ENCODE measurements around the gene CFAP20. TPM values are rescaled to one million over a fixed set of nuclear protein-coding genes. Genes with fewer than 3 reads are reported as not detected.

CFAP20 gene
- total RNA-seq, 2 experiments from 2014 or later, result 250 to 261 TPM

DNA sequence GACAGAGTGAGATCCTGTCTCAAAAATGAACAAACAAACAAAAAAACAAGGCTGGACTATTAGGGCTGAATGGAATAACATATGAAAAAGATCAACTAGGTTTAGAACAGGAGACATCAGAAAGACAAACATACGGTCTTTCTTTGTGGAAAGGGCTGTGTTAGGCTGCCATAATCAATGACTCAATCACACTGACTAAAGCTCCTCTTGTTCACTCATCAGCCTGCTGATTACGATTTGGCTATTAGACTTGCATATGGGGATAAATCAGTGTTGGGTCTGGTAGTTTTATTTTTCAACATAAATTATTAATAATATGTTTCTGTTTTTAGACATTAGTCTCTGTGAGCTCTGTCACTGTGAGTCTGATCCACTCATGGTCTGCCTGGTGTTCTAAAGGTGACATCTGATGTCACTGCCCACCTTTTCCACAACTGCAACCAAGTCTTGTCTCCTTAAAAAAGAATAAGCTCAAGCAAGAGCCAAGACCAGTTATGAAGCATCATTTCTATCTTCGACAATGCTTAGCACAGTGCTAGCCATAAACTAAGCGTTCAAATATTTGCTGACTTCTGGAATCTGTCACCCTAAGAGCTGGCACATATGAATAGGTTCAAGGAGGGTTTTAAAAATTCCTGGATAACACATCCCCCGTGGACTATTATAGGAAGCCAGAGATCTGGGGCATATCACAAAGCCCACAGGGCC is 10.2 kb downstream of the CFAP20 start:
- Mint-ChIP-seq H3K36me3 (ENCODE audit: low read depth) (peaks cover 46% of the 10 kb centered on the region), H3K27me3 (no peaks in the 10 kb centered on the region), H3K4me3 (no peak overlapping the region), H3K27ac (no peak overlapping the region), H3K4me1 (ENCODE audit: low read depth) (peaks cover 45% of the 10 kb centered on the region), H3K9me3 (no peaks in the 10 kb centered on the region)
- Histone ChIP-seq H3K4me3 (ENCODE audit: low read length) (no peak overlapping the region), H3K4me1 (ENCODE audit: insufficient read depth, low read length) (peaks cover 18% of the 10 kb centered on the region), H3K9me3 (ENCODE audit: control insufficient read depth in 1 of 2, insufficient read depth in 1 of 2, low read length in 2 of 2) (no peaks in the 10 kb centered on the region), H3K36me3 (ENCODE audit: insufficient read depth, low read length) (peaks cover 33% of the 10 kb centered on the region), H3K27me3 (ENCODE audit: control insufficient read depth in 1 of 2, insufficient read depth in 2 of 2, low read length in 2 of 2) (no peaks in the 10 kb centered on the region), H3K27ac (ENCODE audit: low read depth in 1 of 2, low read length in 2 of 2) (no peak overlapping the region)
- DNase-seq (no peak), ATAC-seq (ENCODE audit: poor library complexity) (no peak)
- intact Hi-C loops (cut with DNase I, micrococcal nuclease), result no loop called here
- ChIA-PET POLR2A (no interaction called here), CTCF (no interaction called here)
- TF ChIP-seq, protein P1, sequence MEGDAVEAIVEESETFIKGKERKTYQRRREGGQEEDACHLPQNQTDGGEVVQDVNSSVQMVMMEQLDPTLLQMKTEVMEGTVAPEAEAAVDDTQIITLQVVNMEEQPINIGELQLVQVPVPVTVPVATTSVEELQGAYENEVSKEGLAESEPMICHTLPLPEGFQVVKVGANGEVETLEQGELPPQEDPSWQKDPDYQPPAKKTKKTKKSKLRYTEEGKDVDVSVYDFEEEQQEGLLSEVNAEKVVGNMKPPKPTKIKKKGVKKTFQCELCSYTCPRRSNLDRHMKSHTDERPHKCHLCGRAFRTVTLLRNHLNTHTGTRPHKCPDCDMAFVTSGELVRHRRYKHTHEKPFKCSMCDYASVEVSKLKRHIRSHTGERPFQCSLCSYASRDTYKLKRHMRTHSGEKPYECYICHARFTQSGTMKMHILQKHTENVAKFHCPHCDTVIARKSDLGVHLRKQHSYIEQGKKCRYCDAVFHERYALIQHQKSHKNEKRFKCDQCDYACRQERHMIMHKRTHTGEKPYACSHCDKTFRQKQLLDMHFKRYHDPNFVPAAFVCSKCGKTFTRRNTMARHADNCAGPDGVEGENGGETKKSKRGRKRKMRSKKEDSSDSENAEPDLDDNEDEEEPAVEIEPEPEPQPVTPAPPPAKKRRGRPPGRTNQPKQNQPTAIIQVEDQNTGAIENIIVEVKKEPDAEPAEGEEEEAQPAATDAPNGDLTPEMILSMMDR (IDR thresholded peaks at IDR 0.05), result no peak

DNA sequence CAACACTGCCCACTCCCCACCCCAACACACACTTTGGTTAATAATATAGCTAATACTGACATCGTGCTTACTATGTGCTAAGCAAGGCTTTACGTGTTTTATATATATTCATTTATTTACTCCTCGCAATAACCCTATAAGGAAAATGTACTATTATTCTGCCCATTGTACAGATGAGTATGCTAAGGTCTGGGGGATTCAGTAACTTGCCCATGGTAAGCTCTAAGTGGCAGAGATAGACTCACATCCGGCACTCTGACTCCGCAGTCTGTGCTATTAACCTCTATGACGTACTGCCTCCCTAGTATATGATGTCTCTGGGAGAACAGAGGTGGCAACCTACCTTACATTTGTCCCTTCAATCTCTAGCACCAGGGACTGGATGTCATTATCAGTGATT is 12.7 kb downstream of the CFAP20 start:
- no peak overlapping the region for H3K4me3 ChIP-seq (ENCODE audit: low read length)
- H3K36me3 Mint-ChIP-seq (ENCODE audit: low read depth), result peaks cover 67% of the 10 kb centered on the region
- no peaks in the 10 kb centered on the region for H3K9me3 ChIP-seq (ENCODE audit: control insufficient read depth in 1 of 2, insufficient read depth in 1 of 2, low read length in 2 of 2)
- H3K4me1 Mint-ChIP-seq (ENCODE audit: low read depth), result peaks cover 29% of the 10 kb centered on the region
- no peaks in the 10 kb centered on the region for H3K27me3 ChIP-seq (ENCODE audit: control insufficient read depth in 1 of 2, insufficient read depth in 2 of 2, low read length in 2 of 2)
- CTCF ChIA-PET, result no interaction called here
- intact Hi-C loops (cut with DNase I, micrococcal nuclease), result no loop called here
- TF ChIP-seq, protein P1 (IDR thresholded peaks at IDR 0.05), result no peak
- H3K27ac Mint-ChIP-seq, result no peak overlapping the region
- H3K36me3 ChIP-seq (ENCODE audit: insufficient read depth, low read length), result peaks cover 41% of the 10 kb centered on the region
- H3K4me1 ChIP-seq (ENCODE audit: insufficient read depth, low read length), result peaks cover 7% of the 10 kb centered on the region
- ATAC-seq (ENCODE audit: poor library complexity) (no peak), DNase-seq (no peak)
- no peak overlapping the region for H3K27ac ChIP-seq (ENCODE audit: low read depth in 1 of 2, low read length in 2 of 2)
- no peaks in the 10 kb centered on the region for H3K27me3 Mint-ChIP-seq
- POLR2A ChIA-PET, result interaction anchor here (1.3 kb wide), 1 partner anchor 13 kb away, joined by 3 read pairs; no protein-coding TSS in a partner anchor
- H3K9me3 Mint-ChIP-seq, result no peaks in the 10 kb centered on the region
- no peak overlapping the region for H3K4me3 Mint-ChIP-seq

DNA sequence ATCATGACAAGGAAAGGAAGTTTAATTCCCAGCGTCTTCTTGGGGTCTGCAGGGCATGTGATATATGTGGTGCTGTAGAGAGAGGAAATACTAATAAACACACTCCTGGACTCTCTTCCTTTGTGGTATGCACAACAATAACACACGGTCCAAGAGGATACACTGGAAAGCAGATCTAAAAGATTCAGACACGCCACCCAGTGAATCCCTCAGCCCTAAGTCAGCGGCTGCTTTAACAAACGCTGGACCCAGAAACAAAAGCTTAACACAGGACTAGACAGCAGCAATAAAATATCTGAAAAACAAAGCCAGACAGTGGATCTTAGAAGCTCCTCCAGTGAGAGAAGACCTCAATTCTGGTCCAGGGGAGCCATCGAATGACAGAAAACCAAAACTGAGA is 13.1 kb downstream of the CFAP20 start:
- ChIA-PET POLR2A (interaction anchor here (1.3 kb wide), 1 partner anchor 13 kb away, joined by 3 read pairs; no protein-coding TSS in a partner anchor), CTCF (no interaction called here)
- no peaks in the 10 kb centered on the region for H3K9me3 Mint-ChIP-seq
- H3K4me1 Mint-ChIP-seq (ENCODE audit: low read depth), result peaks cover 25% of the 10 kb centered on the region
- DNase-seq (no peak), ATAC-seq (ENCODE audit: poor library complexity) (no peak)
- H3K36me3 Mint-ChIP-seq (ENCODE audit: low read depth), result peaks cover 67% of the 10 kb centered on the region
- no peak overlapping the region for H3K27ac Mint-ChIP-seq
- peaks cover 41% of the 10 kb centered on the region for H3K36me3 ChIP-seq (ENCODE audit: insufficient read depth, low read length)
- H3K27me3 Mint-ChIP-seq, result no peaks in the 10 kb centered on the region
- TF ChIP-seq, protein P1 (IDR thresholded peaks at IDR 0.05), result no peak
- no peaks in the 10 kb centered on the region for H3K9me3 ChIP-seq (ENCODE audit: control insufficient read depth in 1 of 2, insufficient read depth in 1 of 2, low read length in 2 of 2)
- no peak overlapping the region for H3K4me3 ChIP-seq (ENCODE audit: low read length)
- H3K27ac ChIP-seq (ENCODE audit: low read depth in 1 of 2, low read length in 2 of 2), result no peak overlapping the region
- intact Hi-C loops (cut with DNase I, micrococcal nuclease), result no loop called here
- H3K4me1 ChIP-seq (ENCODE audit: insufficient read depth, low read length), result peaks cover 6% of the 10 kb centered on the region
- no peak overlapping the region for H3K4me3 Mint-ChIP-seq
- no peaks in the 10 kb centered on the region for H3K27me3 ChIP-seq (ENCODE audit: control insufficient read depth in 1 of 2, insufficient read depth in 2 of 2, low read length in 2 of 2)

Measured in CD4-positive, alpha-beta T cell (primary cell).